ENCODE measurements around the gene ATXN1.

DNA sequence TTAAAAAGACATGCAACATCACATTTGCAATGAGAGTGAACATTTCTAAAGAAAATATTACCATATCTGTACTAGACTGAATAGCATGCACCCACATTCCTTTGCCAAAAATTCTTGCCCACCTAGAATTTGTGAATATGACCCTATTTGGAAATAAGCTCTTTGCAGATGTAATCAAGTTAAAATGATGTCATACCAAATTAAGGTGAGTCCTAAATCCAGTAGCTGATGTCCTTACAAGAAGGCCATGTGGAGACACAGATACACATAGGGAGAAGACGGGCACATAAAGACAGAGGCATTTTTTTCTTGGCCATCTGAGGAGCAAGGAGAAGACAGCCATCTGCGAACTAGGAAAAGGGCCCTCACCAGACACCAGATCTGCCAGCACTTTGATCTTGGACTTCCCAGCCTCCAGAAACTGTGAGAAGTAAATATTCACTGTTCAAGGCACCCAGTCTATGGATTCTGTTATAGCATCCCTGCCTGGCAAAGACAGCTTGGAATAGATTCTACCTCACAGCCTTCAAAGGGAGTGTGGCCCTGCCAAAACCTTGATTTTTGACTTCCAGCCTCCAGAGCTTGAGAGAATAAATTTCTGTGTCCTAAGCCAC, 22.8 kb upstream of the ATXN1 start:
- TF ChIP-seq, protein P1, sequence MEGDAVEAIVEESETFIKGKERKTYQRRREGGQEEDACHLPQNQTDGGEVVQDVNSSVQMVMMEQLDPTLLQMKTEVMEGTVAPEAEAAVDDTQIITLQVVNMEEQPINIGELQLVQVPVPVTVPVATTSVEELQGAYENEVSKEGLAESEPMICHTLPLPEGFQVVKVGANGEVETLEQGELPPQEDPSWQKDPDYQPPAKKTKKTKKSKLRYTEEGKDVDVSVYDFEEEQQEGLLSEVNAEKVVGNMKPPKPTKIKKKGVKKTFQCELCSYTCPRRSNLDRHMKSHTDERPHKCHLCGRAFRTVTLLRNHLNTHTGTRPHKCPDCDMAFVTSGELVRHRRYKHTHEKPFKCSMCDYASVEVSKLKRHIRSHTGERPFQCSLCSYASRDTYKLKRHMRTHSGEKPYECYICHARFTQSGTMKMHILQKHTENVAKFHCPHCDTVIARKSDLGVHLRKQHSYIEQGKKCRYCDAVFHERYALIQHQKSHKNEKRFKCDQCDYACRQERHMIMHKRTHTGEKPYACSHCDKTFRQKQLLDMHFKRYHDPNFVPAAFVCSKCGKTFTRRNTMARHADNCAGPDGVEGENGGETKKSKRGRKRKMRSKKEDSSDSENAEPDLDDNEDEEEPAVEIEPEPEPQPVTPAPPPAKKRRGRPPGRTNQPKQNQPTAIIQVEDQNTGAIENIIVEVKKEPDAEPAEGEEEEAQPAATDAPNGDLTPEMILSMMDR (conservative IDR thresholded peaks at IDR 0.05; ENCODE audit: low read depth, low read length) = no peak
- TF ChIP-seq EZH2phosphoT487 (IDR thresholded peaks at IDR 0.05; ENCODE audit: borderline replicate concordance, low read length) (no peak), EZH2 (IDR thresholded peaks at IDR 0.05; ENCODE audit: low read length, unreplicated experiment) (no peak)

All from PC-3 (cell line).